SJCRH30 (cell line): ENCODE measurements around the gene AKR1B15. TPM values are rescaled to one million over a fixed set of nuclear protein-coding genes. Genes with fewer than 3 reads are reported as not detected.
"Not testable (repeated sequence)": the region's sequence is repeated elsewhere in the genome, so short reads cannot be mapped to it uniquely, and the experiment has no call there.

Experiments
- DNase-seq, 2 experiments: peaks; one replicate each; pipeline ENCODE4 v3.0.0-alpha.2; 2015 to 2020
- H3K27ac ChIP-seq: fragments of 250-450 bp; sonication (Bioruptor Pico); 2 replicates; pipeline ENCODE4 v1.5.1; 2020; ENCODE audit warnings: mild to moderate bottlenecking, moderate library complexity
- H3K27me3 ChIP-seq: fragments of 250-450 bp; sonication (Bioruptor Pico); 2 replicates; pipeline ENCODE4 v1.5.1; 2020; ENCODE audit warnings: mild to moderate bottlenecking, moderate library complexity
- H3K36me3 ChIP-seq: fragments of 250-450 bp; sonication (Bioruptor Pico); 2 replicates; pipeline ENCODE4 v1.5.1; 2020; ENCODE audit warnings: mild to moderate bottlenecking, moderate library complexity
- H3K4me1 ChIP-seq: fragments of 250-450 bp; sonication (Bioruptor Pico); 2 replicates; pipeline ENCODE4 v1.5.1; 2020; ENCODE audit warnings: mild to moderate bottlenecking, moderate library complexity
- H3K4me3 ChIP-seq: fragments of 250-450 bp; sonication (Bioruptor Pico); 2 replicates; pipeline ENCODE4 v1.5.1; 2020; ENCODE audit warnings: mild to moderate bottlenecking, moderate library complexity
- H3K9me3 ChIP-seq: fragments of 250-450 bp; sonication (Bioruptor Pico); replicated peaks from 2 replicates; pipeline ENCODE4 v1.5.1; 2020; ENCODE audit warnings: mild to moderate bottlenecking, moderate library complexity
- total RNA-seq: library from RNA; depleted of rRNA; stranded (reverse); fragments of >200 nt; shearing (Covaris generic); gene quantifications from 2 replicates; pipeline ENCODE4 v1.2.3, GENCODE V29; 2014

The AKR1B15 gene
- total RNA-seq, 1 experiment from 2014 or later = not detected

GRCh38 chr7:134522601-134523000, 26.3 kb upstream of the AKR1B15 start:
- no peaks in the 10 kb centered on the region for H3K27me3 ChIP-seq
- H3K9me3 ChIP-seq = no peaks in the 10 kb centered on the region
- H3K36me3 ChIP-seq = no peaks in the 10 kb centered on the region
- no peak overlapping the region for H3K4me3 ChIP-seq
- H3K27ac ChIP-seq = no peak overlapping the region
- no peak for DNase-seq
- H3K4me1 ChIP-seq = peaks cover 6% of the 10 kb centered on the region

DNA sequence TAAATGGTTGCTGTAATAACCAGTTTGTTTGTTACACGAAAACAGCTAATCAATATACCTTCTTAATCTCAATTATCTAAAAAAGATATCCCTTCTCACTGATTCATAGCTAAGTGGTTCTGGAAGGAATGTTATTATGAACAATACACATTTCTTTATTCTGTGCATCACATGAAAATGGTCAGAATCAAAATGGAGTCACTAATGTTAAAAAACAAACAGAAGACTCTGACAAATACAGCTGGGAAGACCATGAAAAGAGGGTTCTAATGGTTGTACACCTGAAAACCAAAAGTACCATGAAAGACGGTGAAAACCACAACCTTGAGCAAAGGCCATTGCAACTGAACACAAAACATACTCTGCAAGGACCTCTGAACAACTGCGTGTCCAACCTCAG, 23.5 kb upstream of the AKR1B15 start:
- not testable (repeated sequence) for H3K27ac ChIP-seq, H3K36me3 ChIP-seq, H3K4me3 ChIP-seq, H3K27me3 ChIP-seq, H3K9me3 ChIP-seq, DNase-seq
- peaks cover 17% of the 10 kb centered on the region for H3K4me1 ChIP-seq

- H3K4me3 ChIP-seq, H3K27ac ChIP-seq, H3K36me3 ChIP-seq, H3K27me3 ChIP-seq, H3K9me3 ChIP-seq, DNase-seq: not testable (repeated sequence)
- peaks cover 17% of the 10 kb centered on the region for H3K4me1 ChIP-seq
Observed at GRCh38 chr7:134526552-134527248, 22.2 kb upstream of the AKR1B15 start.

GRCh38 chr7:134527979-134528371, 20.9 kb upstream of the AKR1B15 start:
- H3K4me3 ChIP-seq = no peak overlapping the region
- no peaks in the 10 kb centered on the region for H3K27me3 ChIP-seq
- H3K36me3 ChIP-seq = no peaks in the 10 kb centered on the region
- no peaks in the 10 kb centered on the region for H3K9me3 ChIP-seq
- DNase-seq = peak; percentile 73 to 86
- H3K27ac ChIP-seq = no peak overlapping the region
- H3K4me1 ChIP-seq = peaks cover 19% of the 10 kb centered on the region

DNA sequence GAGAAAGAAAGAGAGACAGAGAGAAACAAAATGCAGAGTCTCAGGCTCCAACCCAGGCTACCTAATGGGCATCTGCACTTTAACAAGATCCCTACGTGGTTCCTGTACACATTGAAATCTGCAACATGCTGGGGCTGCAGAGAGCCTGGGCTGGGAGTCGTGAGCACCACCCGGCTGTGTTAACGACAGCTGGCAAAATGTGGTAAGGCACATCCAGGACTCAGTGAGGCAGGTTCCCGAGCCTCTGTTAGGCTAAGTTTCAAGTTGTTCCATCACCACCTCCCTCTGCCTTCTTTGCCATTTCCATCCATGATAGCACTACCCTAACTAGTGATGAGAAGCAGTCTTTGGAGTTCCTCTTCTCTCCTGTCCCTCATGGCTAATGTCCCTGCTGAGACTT, 20.2 kb upstream of the AKR1B15 start:
- no peak overlapping the region for H3K4me3 ChIP-seq
- H3K27ac ChIP-seq = no peak overlapping the region
- peaks cover 26% of the 10 kb centered on the region for H3K4me1 ChIP-seq
- H3K9me3 ChIP-seq = no peaks in the 10 kb centered on the region
- no peaks in the 10 kb centered on the region for H3K36me3 ChIP-seq
- H3K27me3 ChIP-seq = no peaks in the 10 kb centered on the region
- peak in 1 of 2 experiments; percentile 23 for DNase-seq

DNA sequence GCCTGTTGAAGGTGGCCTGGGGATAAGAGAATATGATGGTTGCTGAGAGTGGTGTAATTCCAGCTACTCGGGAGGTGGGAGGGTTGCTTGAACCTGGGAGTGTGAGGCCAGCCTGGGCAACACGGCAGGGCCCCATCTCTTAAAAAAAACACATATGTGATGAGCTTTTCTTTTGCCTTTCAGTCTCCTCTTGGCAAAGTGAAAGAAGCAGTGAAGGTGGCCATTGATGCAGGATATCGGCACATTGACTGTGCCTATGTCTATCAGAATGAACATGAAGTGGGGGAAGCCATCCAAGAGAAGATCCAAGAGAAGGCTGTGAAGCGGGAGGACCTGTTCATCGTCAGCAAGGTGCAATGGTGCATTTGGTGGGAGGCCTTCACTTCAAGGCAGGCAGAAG, 18.4 kb upstream of the AKR1B15 start:
- H3K27ac ChIP-seq = no peak overlapping the region
- peaks cover 30% of the 10 kb centered on the region for H3K4me1 ChIP-seq
- H3K27me3 ChIP-seq = no peaks in the 10 kb centered on the region
- H3K36me3 ChIP-seq = no peaks in the 10 kb centered on the region
- no peaks in the 10 kb centered on the region for H3K9me3 ChIP-seq
- DNase-seq = no peak
- no peak overlapping the region for H3K4me3 ChIP-seq

DNA sequence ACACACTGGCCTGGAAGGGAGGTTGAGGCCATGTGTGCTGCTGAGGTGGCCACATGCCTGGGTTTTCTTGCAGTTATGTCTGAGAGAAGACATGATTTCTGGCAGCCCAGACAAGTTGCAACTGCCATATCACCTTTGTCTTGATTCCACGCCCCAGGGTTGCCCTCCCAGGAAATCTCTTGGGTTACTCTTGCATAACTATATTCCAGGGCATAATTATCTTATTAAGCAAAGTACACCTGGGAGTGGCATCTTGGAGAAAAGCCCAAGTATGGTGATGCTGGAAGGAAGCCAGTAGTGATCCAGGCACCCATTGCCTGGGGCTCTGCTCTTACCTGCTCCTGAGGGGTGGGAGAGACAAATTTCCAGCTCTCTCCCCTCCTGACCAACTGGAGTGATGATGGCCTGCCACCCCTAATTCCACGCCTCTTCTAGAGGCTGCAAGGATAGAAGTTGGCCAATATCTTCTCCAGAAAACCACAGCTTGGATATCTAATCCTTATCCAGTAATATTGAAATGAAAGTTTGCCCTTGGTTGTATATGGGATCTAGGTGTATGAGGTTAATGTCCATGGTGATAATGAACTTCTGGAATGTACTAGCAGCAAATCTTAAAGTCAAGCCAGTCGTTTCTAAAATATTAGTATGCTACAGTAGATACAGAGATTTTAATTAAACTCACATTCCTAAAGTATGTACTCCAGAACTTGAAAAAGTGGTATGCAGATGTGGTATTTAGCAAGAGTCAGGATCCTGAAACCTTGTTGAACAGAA, 16.5 kb upstream of the AKR1B15 start:
- no peaks in the 10 kb centered on the region for H3K9me3 ChIP-seq
- H3K27me3 ChIP-seq = no peaks in the 10 kb centered on the region
- no peak overlapping the region for H3K27ac ChIP-seq
- DNase-seq = no peak
- H3K4me1 ChIP-seq = peaks cover 26% of the 10 kb centered on the region
- no peaks in the 10 kb centered on the region for H3K36me3 ChIP-seq
- no peak overlapping the region for H3K4me3 ChIP-seq

DNA sequence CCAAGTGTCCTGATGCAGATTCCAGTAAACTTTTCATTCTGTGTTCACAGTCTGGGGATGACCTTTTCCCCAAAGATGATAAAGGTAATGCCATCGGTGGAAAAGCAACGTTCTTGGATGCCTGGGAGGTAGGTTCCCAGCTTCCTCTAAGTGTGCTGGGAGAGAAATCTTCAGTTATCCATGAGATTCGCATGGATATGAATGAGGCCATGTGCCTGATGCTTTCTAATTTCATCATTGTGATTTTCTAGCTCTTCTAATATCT, 16.0 kb upstream of the AKR1B15 start:
- peaks cover 21% of the 10 kb centered on the region for H3K4me1 ChIP-seq
- no peak for DNase-seq
- no peaks in the 10 kb centered on the region for H3K27me3 ChIP-seq

DNA sequence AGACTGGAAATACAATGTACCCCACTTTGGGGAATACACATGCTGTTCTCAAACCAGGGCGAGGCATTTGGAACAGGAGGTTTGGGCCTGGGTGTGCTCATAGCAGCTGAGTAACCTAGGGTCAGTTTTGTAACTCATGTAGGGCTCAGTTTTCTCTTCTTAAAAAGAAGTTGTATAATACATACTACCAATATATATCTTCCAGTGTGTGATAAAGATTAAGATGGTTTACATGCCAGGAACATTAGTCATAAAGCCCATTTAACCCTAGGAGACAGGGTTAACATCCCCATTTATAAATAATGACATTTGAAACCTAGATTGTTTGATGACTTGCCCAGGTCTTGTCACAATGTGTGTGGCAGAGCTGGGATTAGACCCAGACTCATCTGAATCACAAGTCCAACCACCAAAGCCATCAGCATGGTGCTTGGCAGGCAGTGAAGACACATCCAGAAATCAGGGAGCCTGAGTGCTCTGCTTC, 15.6 kb upstream of the AKR1B15 start:
- Histone ChIP-seq H3K27ac (no peak overlapping the region), H3K4me1 (peaks cover 16% of the 10 kb centered on the region), H3K4me3 (no peak overlapping the region), H3K36me3 (no peaks in the 10 kb centered on the region), H3K9me3 (no peaks in the 10 kb centered on the region), H3K27me3 (no peaks in the 10 kb centered on the region)
- DNase-seq = peak in 1 of 2 experiments; percentile 19

More for the DNA sequence above, 16.0 kb upstream of the AKR1B15 start:
- H3K27ac ChIP-seq = no peak overlapping the region
- no peak overlapping the region for H3K4me3 ChIP-seq
- no peaks in the 10 kb centered on the region for H3K36me3 ChIP-seq
- no peaks in the 10 kb centered on the region for H3K9me3 ChIP-seq

DNA sequence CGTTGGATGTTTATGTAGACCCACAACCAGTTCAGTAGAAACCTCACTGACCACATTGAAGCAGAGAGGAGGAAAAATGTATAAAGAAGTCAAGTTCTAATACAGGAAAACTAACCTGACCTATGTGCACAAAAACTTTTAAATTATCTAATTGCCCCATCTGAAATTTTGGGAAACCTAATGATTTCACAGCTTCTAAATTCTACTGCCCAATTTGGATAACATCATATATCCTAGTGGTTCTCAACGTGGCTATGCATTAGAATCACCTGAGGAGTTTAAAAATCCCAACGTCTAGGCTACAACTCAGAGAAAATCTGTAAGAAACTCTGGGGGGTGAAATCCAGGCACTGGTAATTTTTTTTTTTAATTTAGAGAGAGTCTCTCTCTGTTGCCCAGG, 14.3 kb upstream of the AKR1B15 start:
- no peak for DNase-seq
- H3K36me3 ChIP-seq = no peaks in the 10 kb centered on the region
- no peaks in the 10 kb centered on the region for H3K9me3 ChIP-seq
- H3K4me1 ChIP-seq = peaks cover 12% of the 10 kb centered on the region
- no peak overlapping the region for H3K4me3 ChIP-seq
- H3K27me3 ChIP-seq = no peaks in the 10 kb centered on the region
- no peak overlapping the region for H3K27ac ChIP-seq

DNA sequence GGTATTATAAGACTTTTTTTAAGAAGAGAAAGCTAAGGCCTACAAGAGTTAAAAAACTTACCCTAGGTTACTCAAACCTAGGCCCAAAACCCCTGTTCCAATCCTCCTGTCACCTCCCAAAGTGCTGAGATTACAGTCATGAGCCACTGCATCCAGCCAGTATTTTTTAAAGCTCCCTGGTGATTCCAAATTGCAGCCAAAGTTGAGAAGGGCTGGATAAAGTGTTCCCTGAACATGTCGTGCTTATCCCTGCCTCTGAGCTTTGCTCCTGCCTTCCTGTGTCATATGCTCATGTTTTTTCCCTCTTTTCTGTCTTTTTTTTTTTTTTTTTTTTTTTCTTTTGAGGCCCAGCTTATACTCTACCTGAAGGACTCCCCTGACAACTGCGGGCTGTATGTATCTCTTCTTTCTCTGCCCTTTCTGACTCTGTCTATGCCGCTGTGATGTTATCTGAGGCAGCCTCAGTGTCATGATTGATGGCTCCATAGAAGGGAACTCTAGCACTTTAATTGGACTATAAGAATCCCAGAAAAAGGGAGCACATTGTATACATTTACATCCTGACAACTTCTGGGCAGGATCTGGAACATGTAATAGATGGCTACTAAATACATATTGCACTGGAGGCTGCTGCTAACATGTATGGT, 13.5 kb upstream of the AKR1B15 start:
- no peaks in the 10 kb centered on the region for H3K36me3 ChIP-seq
- H3K4me3 ChIP-seq = no peak overlapping the region
- no peaks in the 10 kb centered on the region for H3K27me3 ChIP-seq
- no peak overlapping the region for H3K27ac ChIP-seq
- no peak for DNase-seq
- peaks cover 12% of the 10 kb centered on the region for H3K4me1 ChIP-seq
- no peaks in the 10 kb centered on the region for H3K9me3 ChIP-seq

GRCh38 chr7:134535919-134536299, 13.0 kb upstream of the AKR1B15 start:
- Histone ChIP-seq H3K4me3 (no peak overlapping the region), H3K4me1 (peaks cover 12% of the 10 kb centered on the region), H3K36me3 (no peaks in the 10 kb centered on the region), H3K27me3 (no peaks in the 10 kb centered on the region), H3K27ac (no peak overlapping the region), H3K9me3 (no peaks in the 10 kb centered on the region)
- no peak for DNase-seq

GRCh38 chr7:134536558-134536957, 12.4 kb upstream of the AKR1B15 start:
- not testable (repeated sequence) for H3K36me3 ChIP-seq, H3K27me3 ChIP-seq, H3K27ac ChIP-seq, H3K9me3 ChIP-seq, H3K4me3 ChIP-seq, DNase-seq
- H3K4me1 ChIP-seq = peaks cover 12% of the 10 kb centered on the region

DNA sequence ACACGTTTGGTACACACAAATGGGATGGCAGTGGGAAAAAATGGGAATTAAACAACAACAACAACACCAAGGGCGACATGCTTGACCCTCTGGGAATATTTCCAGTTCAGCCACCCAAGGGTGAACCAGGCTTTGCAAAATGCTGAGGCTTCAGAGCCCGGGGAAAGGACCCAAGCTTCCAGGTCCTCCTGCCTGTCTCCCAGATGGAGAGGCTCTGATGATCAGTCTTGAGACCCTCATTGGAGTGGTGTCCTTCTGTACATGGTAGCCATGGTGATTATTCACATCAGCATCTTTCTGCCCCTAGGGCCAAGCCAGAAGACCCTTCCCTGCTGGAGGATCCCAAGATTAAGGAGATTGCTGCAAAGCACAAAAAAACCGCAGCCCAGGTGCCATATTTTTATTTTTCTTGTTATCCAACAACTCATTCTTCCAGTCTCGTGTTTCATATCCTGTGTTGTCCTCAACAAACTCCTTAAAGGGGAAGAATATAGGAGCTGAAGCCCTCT, 11.6 kb upstream of the AKR1B15 start:
- not testable (repeated sequence) for H3K27ac ChIP-seq, DNase-seq, H3K4me3 ChIP-seq, H3K36me3 ChIP-seq, H3K27me3 ChIP-seq, H3K9me3 ChIP-seq
- H3K4me1 ChIP-seq = peaks cover 12% of the 10 kb centered on the region

DNA sequence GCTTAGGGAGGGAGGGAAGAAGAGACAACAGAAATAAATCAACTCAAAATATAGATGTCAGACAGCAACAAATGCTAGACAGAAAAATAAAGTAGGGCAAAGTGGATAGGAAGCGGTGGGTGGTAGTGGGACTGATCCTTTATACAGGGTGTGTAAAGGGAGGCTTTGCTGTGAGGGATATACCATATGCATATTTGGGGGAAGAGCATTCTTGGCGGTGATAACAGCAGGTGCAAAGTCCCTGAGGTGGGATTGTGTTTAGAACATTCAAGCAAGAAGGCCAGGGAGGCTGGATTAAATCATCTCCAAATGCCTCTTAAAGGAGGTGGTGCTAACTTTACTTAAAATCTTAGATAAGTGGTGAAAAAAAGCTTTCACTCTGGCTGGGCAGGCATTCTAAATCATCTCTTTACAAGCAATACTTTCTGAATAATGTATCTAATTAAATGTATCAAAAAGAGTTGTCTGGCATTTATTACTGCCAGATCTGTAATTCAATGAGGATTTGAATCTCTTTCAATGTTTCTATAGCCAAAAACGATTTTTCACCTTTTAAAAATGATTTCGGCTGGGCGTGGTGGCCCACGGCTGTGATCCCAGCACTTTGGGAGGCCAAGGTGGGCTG, 9.4 kb upstream of the AKR1B15 start:
- DNase-seq = no peak
- Histone ChIP-seq H3K27ac (no peak overlapping the region), H3K36me3 (no peaks in the 10 kb centered on the region), H3K9me3 (no peaks in the 10 kb centered on the region), H3K27me3 (no peaks in the 10 kb centered on the region), H3K4me3 (no peak overlapping the region), H3K4me1 (no peaks in the 10 kb centered on the region)
